Activated gamma-delta T cell (primary cell): Measurements from ENCODE around the gene ASS1.

Experiments used
- DNase-seq: peaks from one replicate; lab custom pipeline; 2025; lab: John Stamatoyannopoulos, UW

The ASS1 gene

GRCh38 chr9:130454096-130454811, 9.5 kb downstream of the ASS1 start:
- DNase-seq = no peak

- DNase-seq = no peak
Measured at GRCh38 chr9:130454812-130455325, 10.1 kb downstream of the ASS1 start.

- DNase-seq = no peak
Measured at GRCh38 chr9:130458027-130458803, 13.5 kb downstream of the ASS1 start.

GRCh38 chr9:130458804-130459067, 14.0 kb downstream of the ASS1 start:
- DNase-seq = no peak

GRCh38 chr9:130459151-130459550, 14.4 kb downstream of the ASS1 start:
- no peak for DNase-seq

GRCh38 chr9:130459941-130460669, 15.3 kb downstream of the ASS1 start:
- no peak for DNase-seq

GRCh38 chr9:130461218-130461630, 16.5 kb downstream of the ASS1 start:
- peak; percentile 36 for DNase-seq

- DNase-seq = no peak
Measured at GRCh38 chr9:130461731-130462130, 17.0 kb downstream of the ASS1 start.

GRCh38 chr9:130462685-130463540, 18.2 kb downstream of the ASS1 start:
- DNase-seq = no peak

- DNase-seq = no peak
Measured at GRCh38 chr9:130463763-130464745, 19.3 kb downstream of the ASS1 start.

GRCh38 chr9:130465383-130466096, 20.8 kb downstream of the ASS1 start:
- no peak for DNase-seq

GRCh38 chr9:130466537-130467217, 21.9 kb downstream of the ASS1 start:
- DNase-seq = no peak

GRCh38 chr9:130467316-130467715, 22.6 kb downstream of the ASS1 start:
- DNase-seq = no peak

GRCh38 chr9:130468566-130468965, 23.8 kb downstream of the ASS1 start:
- DNase-seq = no peak

- DNase-seq = no peak
Measured at GRCh38 chr9:130470269-130470668, 25.5 kb downstream of the ASS1 start.

- no peak for DNase-seq
Measured at GRCh38 chr9:130470950-130471349, 26.2 kb downstream of the ASS1 start.

GRCh38 chr9:130471411-130472183, 26.8 kb downstream of the ASS1 start:
- no peak for DNase-seq

- no peak for DNase-seq
Measured at GRCh38 chr9:130472184-130472705, 27.5 kb downstream of the ASS1 start.
